Inflammatory macrophage treated with lipopolysaccharide for 4 hours (primary cell): ENCODE data around the gene DCDC1.

ENCODE experiments used
- DNase-seq: peaks from one replicate; pipeline ENCODE4 v3.0.0-alpha.2; 2020

DCDC1 gene

DNA sequence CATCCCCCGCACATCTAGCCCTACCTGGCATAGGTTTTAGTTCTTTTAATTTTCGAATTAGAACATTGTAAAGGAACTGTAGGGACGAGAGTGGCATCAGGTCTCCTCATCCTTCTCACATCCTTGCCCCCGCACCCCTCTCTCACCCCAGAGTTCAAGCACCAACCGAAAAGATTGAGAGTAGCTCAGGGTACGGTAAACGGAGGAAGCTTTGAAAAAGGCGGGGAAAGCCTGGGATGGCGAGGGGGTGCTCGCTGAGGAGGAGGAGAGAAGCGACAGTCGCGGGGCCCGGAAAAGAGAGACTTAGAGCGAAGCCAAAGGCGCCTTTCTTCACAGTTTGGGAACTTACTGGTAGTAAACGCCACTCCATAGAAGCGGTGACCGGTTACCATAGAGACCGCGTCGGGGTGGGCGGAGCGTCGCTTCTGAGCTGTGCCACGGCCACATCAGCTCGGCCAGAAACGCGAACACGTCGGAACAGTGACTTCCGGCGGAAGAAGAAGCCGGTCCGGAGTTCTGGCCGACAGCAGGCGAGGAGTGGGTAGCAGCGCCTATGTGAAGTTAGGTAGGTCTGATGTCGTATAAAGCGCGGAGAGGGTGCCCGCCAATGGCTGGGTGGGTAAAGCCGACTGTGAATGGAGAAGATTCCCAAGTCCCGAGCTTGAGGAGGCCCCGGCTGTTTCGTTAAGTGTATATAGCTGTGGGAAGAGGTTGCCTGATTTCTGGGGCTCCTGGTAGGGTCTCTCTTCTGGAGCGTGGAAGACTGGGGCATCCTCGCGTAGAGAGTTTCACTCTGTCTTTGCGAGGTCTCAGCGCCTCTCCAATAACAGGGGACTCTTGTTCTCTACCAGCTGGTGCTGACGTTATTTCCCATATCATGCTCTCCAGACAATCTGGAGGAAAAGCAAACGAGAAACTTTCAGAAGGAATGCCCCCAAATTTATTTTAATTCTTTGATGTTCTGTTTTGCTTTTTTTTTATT lies at the start of gene DCDC1, which contains the start of gene DNAJC24:
Gene DCDC1 (minus strand): TSS at position 392 of the 982 bp plus-strand sequence. CDS start 41,459 bp downstream, outside the sequence.
Gene DNAJC24 (plus strand): TSS at position 513 of the 982 bp plus-strand sequence. CDS start 889 bp downstream, outside the sequence.
- peak; percentile 96 for DNase-seq

DNA sequence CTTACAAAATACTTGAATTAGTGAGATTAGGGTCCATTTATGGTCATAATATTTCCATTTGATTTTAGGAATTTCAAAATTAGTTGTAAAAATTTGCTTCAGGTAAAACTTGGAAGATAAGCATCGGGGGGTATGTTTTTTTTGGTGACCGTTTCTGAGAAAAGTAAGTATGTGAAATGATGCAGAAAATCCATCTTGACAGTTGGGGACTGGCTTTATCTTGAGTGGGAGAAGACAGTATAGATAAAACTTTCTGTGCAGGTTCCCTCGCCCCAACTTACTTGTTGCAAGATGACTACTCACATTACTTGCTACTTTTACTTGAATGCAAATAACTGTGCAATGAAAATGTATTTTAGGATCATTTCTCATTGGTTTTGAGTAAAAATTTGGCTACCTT lies 49.6 kb upstream of the DCDC1 start:
- DNase-seq: no peak

DNA sequence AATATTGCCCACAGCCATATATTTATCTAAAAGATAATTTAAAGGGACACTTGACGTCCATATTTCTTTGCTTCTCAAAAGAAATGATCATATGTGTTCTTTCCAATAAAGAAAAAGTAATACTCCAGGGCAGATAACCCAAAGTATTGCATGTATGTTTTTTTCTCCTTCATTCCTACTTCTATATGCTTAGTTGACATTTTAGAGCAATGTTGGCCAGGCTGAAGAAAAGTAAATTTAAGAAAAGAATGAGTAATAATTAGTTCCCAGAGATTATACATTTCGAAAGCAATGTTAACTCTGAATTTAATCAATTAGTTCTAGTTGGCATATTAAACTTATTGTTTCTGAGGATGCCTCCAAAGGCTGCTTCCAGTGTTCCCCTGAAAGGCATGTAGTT lies 48.3 kb upstream of the DCDC1 start:
- DNase-seq: no peak

- DNase-seq: no peak
Measured at GRCh38 chr11:31417357-31417756, 47.8 kb upstream of the DCDC1 start.

DNA sequence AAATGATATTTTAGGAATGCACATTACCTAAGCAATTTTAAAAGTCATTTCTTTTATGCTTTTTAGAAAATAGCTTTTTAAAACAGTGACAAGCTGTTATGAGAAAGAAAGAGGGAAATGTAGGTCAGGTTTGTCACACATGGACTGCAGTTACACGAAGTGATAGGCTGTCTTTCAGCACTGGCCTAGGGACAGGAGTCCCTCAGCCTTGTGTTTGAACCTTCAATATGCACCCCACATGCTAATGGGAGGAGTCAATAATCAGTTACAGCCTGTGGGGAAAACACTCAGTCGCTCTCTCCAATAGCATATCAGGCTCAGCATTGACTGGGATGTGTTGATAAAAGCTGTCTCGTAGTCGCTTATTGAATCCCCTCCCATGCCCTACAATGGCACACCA lies 45.9 kb upstream of the DCDC1 start:
- DNase-seq: no peak

- no peak for DNase-seq
Measured at GRCh38 chr11:31414338-31414737, 44.8 kb upstream of the DCDC1 start.

- no peak for DNase-seq
Measured at GRCh38 chr11:31412946-31413345, 43.4 kb upstream of the DCDC1 start.

DNA sequence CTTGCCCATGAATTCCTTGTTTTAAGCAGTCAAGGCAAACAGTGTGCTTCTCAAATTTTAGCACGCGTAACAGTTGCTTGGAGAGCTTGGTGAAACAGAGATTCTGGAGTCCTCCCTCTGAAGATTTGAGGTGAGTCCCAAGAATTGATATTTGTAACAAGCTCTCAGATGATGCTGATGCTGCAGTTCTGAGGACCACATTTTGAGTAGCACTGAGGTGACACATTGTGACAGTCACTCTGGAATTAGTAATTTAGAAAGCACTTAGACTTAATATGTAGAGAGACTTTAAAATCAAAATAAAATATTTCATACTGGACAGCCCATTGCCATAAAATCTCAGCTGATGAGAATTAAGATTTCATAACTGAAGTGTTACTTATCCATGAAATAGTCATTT lies 38.7 kb upstream of the DCDC1 start:
- DNase-seq: no peak

DNA sequence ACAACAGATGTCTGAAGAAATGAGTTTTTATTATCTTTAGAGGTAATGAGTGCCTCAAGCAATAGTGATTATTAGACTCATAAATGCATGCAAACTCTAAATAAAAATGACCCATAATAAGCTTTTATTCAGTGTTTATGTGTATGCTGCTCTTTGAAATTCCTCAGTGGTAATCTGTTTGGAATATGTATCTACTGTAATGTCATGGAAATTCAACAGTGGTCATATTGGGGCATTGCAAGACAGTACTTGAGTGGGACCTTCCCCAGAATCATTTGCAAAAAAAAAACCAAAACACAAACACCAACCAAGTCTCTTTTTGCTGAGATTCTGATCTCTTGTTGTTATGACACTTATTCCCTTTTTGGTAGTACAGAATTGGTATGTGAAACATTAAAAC lies 35.1 kb upstream of the DCDC1 start:
- no peak for DNase-seq

GRCh38 chr11:31397239-31397834 lies 27.8 kb upstream of the DCDC1 start:
- DNase-seq: peak; percentile 15

DNA sequence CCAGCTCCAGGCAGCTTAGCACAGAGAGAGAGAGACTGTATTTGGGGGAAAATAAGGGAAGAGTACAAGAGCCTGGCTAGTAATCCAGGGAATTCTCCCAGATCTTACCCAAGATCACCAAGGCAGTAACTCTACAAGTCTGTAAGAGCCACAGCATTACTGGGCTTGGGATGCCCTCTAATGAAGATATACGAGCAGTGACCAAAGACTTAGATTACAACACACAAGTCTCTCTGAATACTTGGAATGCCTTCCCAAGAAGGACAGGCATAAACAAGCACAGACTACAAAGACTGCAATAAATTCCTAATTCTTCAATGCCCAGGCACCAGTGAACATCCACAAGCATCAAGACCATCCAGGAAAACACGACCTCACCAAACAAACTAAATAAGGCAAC lies 17.8 kb upstream of the DCDC1 start:
- DNase-seq: no peak

DNA sequence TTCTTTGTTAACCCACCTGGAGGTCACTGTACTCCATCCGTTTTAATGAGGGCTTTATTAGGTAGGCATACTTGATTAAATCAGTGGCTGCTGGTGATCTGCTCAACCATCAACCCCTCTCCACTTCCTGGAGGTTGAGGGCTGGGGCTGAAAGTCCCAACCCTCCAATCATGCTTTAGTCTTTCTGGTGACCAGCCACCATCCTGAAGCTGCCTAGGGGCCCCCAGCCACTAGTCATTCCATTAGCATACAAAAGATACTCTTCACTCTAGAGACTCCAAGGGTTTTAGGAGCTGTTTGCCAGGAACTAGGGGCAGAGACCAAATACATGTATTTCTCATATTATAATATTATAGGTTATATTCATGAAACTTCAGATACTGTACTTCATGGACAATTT lies 13.6 kb upstream of the DCDC1 start:
- DNase-seq: no peak

GRCh38 chr11:31375879-31376278 lies 6.3 kb upstream of the DCDC1 start:
- peak; percentile 8 for DNase-seq

- no peak for DNase-seq
Measured at GRCh38 chr11:31366795-31367194, 2.7 kb downstream of the DCDC1 start.

- DNase-seq: no peak
Measured at GRCh38 chr11:31361743-31362142, 7.8 kb downstream of the DCDC1 start.

GRCh38 chr11:31355817-31356216 lies 13.7 kb downstream of the DCDC1 start:
- DNase-seq: no peak

GRCh38 chr11:31355131-31355530 lies 14.4 kb downstream of the DCDC1 start:
- DNase-seq: no peak

DNA sequence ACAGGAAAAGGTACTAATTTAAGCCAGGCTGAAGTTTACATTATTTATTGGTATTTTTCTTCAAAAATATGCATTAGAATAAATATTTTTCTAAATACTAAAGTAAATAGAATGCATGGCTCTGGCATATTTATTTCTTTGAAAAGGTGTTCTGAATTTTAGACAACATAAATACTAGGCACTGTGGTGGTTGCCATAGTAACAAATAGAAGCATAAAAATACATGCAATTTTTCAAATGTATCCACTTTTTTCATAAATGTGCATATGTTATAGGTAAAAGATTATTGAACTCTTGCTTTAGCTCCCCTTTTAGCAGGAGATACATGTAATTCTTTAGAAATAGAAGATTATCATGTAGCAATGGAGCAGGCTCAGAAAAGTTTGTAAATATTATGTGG lies 18.4 kb downstream of the DCDC1 start:
- no peak for DNase-seq

DNA sequence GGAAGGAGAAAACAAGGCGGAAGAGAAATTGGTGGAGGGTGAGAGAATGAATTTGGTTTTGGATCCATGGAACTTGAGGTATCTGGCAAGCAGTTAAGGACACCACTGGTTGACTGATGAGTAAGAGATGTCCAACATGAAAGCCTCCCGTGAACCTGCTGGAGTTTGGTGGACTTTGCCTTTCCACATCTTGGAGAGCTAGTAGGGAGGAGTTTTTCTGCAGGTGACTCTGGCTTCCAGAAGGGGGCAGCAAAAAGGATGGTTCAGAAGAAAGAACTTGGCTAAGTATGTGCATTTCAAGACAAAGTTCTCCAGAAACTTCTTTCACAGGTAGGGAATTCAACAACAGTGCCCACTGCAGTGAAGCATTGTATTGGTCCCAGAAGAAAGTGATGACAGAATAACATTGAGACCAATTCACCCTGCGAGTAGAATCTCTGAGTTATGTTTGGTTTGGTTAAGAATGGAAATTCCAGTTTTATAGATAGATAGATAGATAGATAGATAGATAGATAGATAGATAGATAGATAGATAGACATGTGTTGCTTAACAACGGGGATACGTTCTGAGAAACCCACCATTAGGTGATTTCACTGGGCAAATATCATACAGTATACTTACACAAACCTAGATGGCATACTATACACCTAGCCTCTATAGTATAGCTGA lies 28.5 kb downstream of the DCDC1 start:
- DNase-seq: peak; percentile 9

GRCh38 chr11:31337806-31338205 lies 31.7 kb downstream of the DCDC1 start:
- DNase-seq: no peak

GRCh38 chr11:31328697-31329096 lies 40.8 kb downstream of the DCDC1 start:
- DNase-seq: no peak

DNA sequence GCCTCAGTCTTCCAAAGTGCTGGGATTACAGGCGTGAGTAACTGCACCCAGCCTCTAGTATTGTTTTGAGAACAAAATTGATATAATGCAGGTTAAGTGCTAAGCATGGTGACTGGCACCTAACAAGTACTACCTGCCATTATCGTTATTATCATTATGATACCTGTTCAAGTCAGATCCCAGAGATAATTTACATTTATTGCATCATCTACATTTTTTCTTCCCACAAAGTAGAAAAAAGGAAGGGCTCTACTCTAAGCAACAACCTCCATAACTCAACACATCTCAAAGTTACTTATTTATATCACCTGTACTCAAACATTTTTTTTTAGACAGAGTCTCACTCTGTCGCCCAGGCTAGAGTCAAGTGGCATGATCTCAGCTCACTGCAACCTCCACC lies 42.1 kb downstream of the DCDC1 start:
- no peak for DNase-seq

- no peak for DNase-seq
Measured at GRCh38 chr11:31326470-31327148, 42.9 kb downstream of the DCDC1 start.
